GM19455 (cell line): Measurements from ENCODE around the gene CDH23.

ENCODE experiments used
- ATAC-seq: cut with Tn5 transposase; IDR thresholded peaks from one replicate; pipeline ENCODE4 v1.9.1; 2021; ENCODE audit not compliant: unreplicated experiment

CDH23 gene

GRCh38 chr10:71746344-71747037 is 349.8 kb downstream of the CDH23 start:
- no peak for ATAC-seq

- no peak for ATAC-seq
These were observed 350.4 kb downstream of the CDH23 start for GRCh38 chr10:71747039-71747531.

DNA sequence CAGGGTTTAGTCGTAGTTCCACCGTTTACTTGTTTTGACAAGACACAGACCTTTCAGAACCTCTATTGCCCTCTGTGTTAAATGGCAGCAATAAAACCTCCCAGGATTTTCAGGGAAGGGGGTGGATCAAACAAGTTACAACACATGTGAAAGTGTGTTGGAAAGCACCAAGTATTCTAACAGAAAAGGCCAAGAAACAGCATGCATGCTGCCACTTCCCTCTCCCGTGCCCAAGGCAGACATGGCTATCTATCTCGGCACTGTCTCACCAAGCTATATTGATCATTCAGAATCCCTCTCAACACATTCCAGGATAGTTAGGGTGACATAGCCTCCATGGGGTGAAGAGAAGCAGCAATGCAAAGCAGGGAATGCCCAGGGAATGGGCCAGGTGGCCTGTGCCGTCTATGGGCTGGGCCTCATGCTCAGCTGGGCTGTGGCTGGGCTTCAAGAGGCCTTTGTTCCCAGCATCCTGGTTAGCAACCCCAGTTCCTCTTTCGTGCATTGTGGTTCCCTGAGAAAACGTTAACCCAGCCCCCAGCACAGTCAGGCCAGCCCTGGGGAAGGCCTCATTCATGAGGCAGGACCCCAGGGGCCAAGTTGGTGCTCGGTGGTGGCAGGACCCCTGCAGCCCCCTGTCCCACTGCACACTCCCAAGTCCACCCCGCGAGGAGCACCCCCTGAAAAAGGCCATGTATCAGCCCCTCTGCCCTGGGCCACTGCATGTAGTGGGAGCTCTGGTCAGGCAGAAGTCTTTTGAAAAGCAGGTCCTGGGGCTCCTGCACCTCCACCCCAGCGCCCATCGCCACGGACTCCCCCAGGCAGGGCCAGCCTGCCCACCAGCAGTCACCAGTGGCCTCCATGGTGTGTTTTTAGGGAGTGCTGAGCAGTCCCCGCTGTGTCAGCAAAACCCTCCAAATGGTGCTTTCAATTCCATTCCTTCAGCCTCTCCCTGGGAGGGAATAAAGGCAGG is 351.1 kb downstream of the CDH23 start:
- no peak for ATAC-seq

GRCh38 chr10:71748671-71749191 is 352.0 kb downstream of the CDH23 start:
- ATAC-seq: no peak

DNA sequence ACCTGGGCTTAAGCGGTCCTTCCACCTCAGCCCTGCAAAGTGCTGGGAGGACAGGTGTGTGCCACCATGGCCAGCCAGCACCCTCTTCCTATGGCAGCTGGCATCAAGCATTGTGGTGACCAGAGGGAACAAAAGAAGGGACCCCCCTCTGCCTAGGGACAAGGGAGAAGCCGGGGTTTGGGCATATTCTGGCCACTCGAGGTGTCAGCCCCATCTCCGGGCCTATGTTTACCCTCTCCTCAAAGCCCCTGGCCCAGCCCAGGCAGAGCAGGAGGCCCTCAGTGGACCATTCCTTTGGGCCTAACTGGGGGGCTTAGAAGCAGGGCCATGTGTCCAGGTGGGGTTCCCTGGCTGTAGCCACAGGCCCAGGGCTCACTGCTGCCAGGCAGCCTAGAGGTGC is 352.7 kb downstream of the CDH23 start:
- no peak for ATAC-seq

- ATAC-seq: no peak
These were observed 353.6 kb downstream of the CDH23 start for GRCh38 chr10:71750124-71750841.

DNA sequence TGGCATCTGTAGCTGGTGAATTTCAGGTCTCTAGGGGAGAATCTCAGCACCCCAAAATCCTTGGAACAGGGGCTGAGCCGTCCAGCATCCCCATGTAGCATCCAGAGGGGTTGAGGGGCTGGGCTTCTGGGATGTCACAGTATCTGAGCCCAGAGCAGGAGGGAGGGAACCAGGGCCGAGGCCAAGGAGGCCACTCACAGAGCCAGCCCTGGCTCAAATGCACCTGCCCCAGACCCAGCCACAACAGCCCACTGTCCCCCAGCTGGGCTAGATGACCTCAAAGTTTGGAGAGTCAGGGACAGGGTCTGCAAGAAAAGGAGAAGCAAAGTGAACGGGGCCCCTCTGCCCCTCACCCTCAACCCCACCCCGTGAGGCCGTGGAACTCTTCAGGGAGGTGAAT is 354.3 kb downstream of the CDH23 start:
- ATAC-seq: no peak

GRCh38 chr10:71751515-71752224 is 354.9 kb downstream of the CDH23 start:
- no peak for ATAC-seq

- ATAC-seq: no peak
These were observed 355.8 kb downstream of the CDH23 start for GRCh38 chr10:71752391-71753090.

DNA sequence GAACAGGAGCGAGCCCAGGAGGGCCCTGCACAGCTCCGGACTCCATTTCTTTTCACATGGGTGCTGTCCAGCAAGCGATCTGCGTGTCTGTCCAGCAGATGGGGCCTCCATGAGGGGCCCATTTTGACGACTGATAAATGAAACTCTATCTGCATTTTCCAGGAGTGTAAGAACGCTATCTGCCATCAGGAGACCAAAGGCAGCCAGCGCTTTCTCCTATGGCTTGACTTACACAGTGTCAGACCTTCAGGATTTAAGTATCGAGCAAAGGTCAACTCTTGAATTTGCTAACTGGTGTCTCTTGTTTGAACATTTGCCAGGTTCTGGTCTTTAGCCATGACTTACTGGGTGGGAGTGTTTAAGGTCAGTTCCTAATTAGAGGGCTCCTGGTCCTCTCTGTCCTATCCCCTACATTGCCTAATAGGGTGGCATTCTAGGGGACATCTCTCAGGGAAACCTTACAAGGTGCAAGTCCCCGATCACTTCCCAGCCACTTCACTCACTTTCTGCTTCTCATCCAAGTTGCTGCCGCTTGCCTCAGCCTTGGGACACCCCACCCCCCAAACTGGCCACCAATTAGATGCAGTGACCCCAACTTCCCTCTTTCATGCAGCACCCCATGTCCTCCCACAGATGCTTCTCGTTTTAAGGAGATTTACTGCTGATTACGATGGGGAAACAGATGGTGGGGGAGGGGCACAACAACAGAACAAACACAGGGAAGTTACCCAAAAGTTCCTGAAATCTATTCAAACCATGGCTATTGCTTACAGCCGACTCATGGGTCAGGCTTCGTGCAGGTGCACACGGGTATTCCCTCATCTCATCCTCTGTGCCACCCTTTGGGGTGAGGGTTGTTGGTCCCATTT is 356.6 kb downstream of the CDH23 start:
- no peak for ATAC-seq

- ATAC-seq: no peak
These were observed 357.3 kb downstream of the CDH23 start for GRCh38 chr10:71753960-71754505.

DNA sequence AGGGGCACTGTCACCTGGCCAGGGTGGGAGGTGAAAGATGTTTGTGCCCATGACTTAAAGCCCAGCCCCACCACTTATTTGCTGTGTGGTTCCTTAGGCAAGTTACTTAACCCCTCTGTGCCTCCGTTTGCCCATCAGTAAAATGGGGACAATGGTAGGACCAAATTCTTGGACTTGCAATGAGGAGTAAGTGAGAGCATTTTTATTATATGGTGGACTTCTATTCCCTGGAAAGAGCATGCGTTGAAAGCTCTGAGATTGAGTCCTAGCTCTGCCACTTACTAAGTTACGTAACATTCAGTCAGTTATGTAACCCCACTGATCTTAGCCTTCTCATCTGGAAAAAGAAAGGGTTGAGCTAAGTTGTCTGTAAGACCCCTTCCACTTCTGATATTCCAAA is 357.8 kb downstream of the CDH23 start:
- ATAC-seq: no peak

- no peak for ATAC-seq
These were observed 358.6 kb downstream of the CDH23 start for GRCh38 chr10:71755179-71755879.

DNA sequence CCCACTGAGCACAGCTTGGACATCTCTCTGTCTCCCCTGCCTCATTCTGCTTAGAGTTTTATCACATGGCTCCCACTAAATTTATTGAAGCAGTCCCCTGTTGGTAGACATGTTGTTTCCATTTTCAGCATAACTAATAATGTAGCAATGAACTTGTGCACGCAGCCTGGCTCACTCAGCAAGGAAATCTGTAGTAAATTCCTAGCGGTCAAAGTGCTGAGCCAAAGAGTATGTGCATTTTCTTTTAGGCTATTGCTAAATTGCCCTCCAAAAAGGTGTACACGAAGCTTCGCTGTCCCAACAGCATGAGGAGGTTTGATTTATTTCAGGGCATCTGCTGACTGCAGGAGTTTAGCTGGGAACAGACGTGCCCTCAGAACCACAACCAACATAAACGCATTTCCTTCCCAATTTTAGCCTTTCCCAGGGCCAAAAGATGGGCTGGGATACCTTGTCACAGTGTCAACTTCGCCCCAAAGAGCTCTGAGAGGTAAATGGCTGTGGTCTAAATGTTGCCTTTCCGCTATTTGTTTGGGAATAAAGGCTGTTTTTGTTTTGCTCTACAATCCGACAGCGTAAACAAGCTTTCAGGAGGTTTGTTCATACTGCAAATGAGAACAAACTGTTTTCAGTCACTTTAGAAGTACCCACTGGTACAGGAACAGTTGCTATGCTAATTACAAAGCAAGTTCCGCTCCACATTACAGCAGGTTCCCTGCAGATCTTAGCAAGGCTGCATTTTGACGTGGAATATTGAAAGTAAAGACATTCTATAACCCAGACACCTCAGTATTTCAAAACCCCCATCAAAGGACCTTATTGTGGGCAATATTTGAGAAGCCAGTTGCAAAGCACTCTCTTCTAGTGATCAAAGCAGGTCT is 359.8 kb downstream of the CDH23 start:
- ATAC-seq: no peak

- no peak for ATAC-seq
These were observed 360.7 kb downstream of the CDH23 start for GRCh38 chr10:71757399-71757922.

GRCh38 chr10:71761105-71761511 is 364.4 kb downstream of the CDH23 start:
- no peak for ATAC-seq
